Mucosa of stomach (tissue), 1 donor: ENCODE results near the gene SLC35G2.
A peak's percentile ranks its signal among the peaks of the same experiment; 100 is the strongest.
"Not testable (repeated sequence)": the region's sequence is repeated elsewhere in the genome, so short reads cannot be mapped to it uniquely, and the experiment has no call there.

Source experiments
- H3K27me3 ChIP-seq: one replicate; pipeline ENCODE4 v1.7.0; 2013; ENCODE audit warnings: mild to moderate bottlenecking, low read length; ENCODE audit not compliant: control insufficient read depth, insufficient read depth
- H3K36me3 ChIP-seq: one replicate; pipeline ENCODE4 v1.7.0; 2013; ENCODE audit warnings: low read length; ENCODE audit not compliant: control insufficient read depth, insufficient read depth
- H3K4me1 ChIP-seq: one replicate; pipeline ENCODE4 v1.7.0; 2013; ENCODE audit warnings: mild to moderate bottlenecking, low read length; ENCODE audit not compliant: control insufficient read depth, insufficient read depth
- H3K4me3 ChIP-seq: one replicate; pipeline ENCODE4 v1.7.0; 2013; ENCODE audit warnings: low read length
- H3K9ac ChIP-seq: one replicate; pipeline ENCODE4 v1.7.0; 2013; ENCODE audit warnings: mild to moderate bottlenecking, low read length, moderate library complexity
- H3K9me3 ChIP-seq: one replicate; pipeline ENCODE4 v1.7.0; 2013; ENCODE audit warnings: mild to moderate bottlenecking, low read length, moderate library complexity; ENCODE audit not compliant: control insufficient read depth
- donor health status: Pancreatic carcinoma.

Gene SLC35G2

GRCh38 chr3:136818769-136819391, at the start of gene SLC35G2:
TSS of gene SLC35G2 (plus strand) at chr3:136819126. CDS start at chr3:136854461, 35,335 bp downstream.
- Histone ChIP-seq H3K9ac (peak within 1 kb of the TSS; percentile 45), H3K4me3 (peak within 1 kb of the TSS; percentile 56), H3K9me3 (no peaks in the 10 kb centered on the region), H3K27me3 (peaks cover 33% of the 10 kb centered on the region), H3K4me1 (peaks cover 4% of the 10 kb centered on the region), H3K36me3 (no peaks in the 10 kb centered on the region)

GRCh38 chr3:136772709-136773108, 46.2 kb upstream of the SLC35G2 start:
- H3K36me3 ChIP-seq, result no peaks in the 10 kb centered on the region
- H3K4me3 ChIP-seq, result no peak overlapping the region
- H3K9me3 ChIP-seq, result no peaks in the 10 kb centered on the region
- no peaks in the 10 kb centered on the region for H3K4me1 ChIP-seq
- H3K27me3 ChIP-seq, result no peaks in the 10 kb centered on the region
- H3K9ac ChIP-seq, result no peak overlapping the region

- no peak overlapping the region for H3K4me3 ChIP-seq
- no peaks in the 10 kb centered on the region for H3K9me3 ChIP-seq
- H3K9ac ChIP-seq, result no peak overlapping the region
- no peaks in the 10 kb centered on the region for H3K27me3 ChIP-seq
- H3K4me1 ChIP-seq, result no peaks in the 10 kb centered on the region
- H3K36me3 ChIP-seq, result no peaks in the 10 kb centered on the region
Measured at GRCh38 chr3:136778865-136779264, 40.1 kb upstream of the SLC35G2 start.

GRCh38 chr3:136780741-136781140, 38.2 kb upstream of the SLC35G2 start:
- no peaks in the 10 kb centered on the region for H3K27me3 ChIP-seq
- H3K4me3 ChIP-seq, result no peak overlapping the region
- no peaks in the 10 kb centered on the region for H3K36me3 ChIP-seq
- no peaks in the 10 kb centered on the region for H3K4me1 ChIP-seq
- no peaks in the 10 kb centered on the region for H3K9me3 ChIP-seq
- H3K9ac ChIP-seq, result no peak overlapping the region

- Histone ChIP-seq H3K27me3 (no peaks in the 10 kb centered on the region), H3K9me3 (no peaks in the 10 kb centered on the region), H3K9ac (no peak overlapping the region), H3K36me3 (no peaks in the 10 kb centered on the region), H3K4me1 (no peaks in the 10 kb centered on the region), H3K4me3 (no peak overlapping the region)
Measured at GRCh38 chr3:136783708-136784191, 35.2 kb upstream of the SLC35G2 start.

GRCh38 chr3:136787349-136787748, 31.6 kb upstream of the SLC35G2 start:
- Histone ChIP-seq H3K9ac (no peak overlapping the region), H3K4me3 (no peak overlapping the region), H3K36me3 (no peaks in the 10 kb centered on the region)

GRCh38 chr3:136788154-136788553, 30.8 kb upstream of the SLC35G2 start:
- Histone ChIP-seq H3K9me3 (no peaks in the 10 kb centered on the region), H3K4me1 (no peaks in the 10 kb centered on the region), H3K36me3 (no peaks in the 10 kb centered on the region)

More at GRCh38 chr3:136787349-136787748, 31.6 kb upstream of the SLC35G2 start:
- no peaks in the 10 kb centered on the region for H3K4me1 ChIP-seq
- H3K27me3 ChIP-seq, result no peaks in the 10 kb centered on the region
- no peaks in the 10 kb centered on the region for H3K9me3 ChIP-seq

GRCh38 chr3:136789976-136790375, 28.9 kb upstream of the SLC35G2 start:
- no peak overlapping the region for H3K4me3 ChIP-seq
- no peaks in the 10 kb centered on the region for H3K27me3 ChIP-seq
- H3K9me3 ChIP-seq, result no peaks in the 10 kb centered on the region
- no peaks in the 10 kb centered on the region for H3K36me3 ChIP-seq
- H3K9ac ChIP-seq, result no peak overlapping the region
- no peaks in the 10 kb centered on the region for H3K4me1 ChIP-seq

More at GRCh38 chr3:136788154-136788553, 30.8 kb upstream of the SLC35G2 start:
- no peaks in the 10 kb centered on the region for H3K27me3 ChIP-seq
- H3K9ac ChIP-seq, result no peak overlapping the region
- no peak overlapping the region for H3K4me3 ChIP-seq

- H3K9ac ChIP-seq, result no peak overlapping the region
- no peaks in the 10 kb centered on the region for H3K27me3 ChIP-seq
- H3K9me3 ChIP-seq, result no peaks in the 10 kb centered on the region
- no peaks in the 10 kb centered on the region for H3K4me1 ChIP-seq
- H3K4me3 ChIP-seq, result no peak overlapping the region
- no peaks in the 10 kb centered on the region for H3K36me3 ChIP-seq
Measured at GRCh38 chr3:136790786-136791185, 28.1 kb upstream of the SLC35G2 start.

GRCh38 chr3:136792556-136793330, 26.2 kb upstream of the SLC35G2 start:
- no peak overlapping the region for H3K9ac ChIP-seq
- H3K36me3 ChIP-seq, result no peaks in the 10 kb centered on the region
- H3K4me1 ChIP-seq, result no peaks in the 10 kb centered on the region
- H3K9me3 ChIP-seq, result no peaks in the 10 kb centered on the region
- no peak overlapping the region for H3K4me3 ChIP-seq
- no peaks in the 10 kb centered on the region for H3K27me3 ChIP-seq

- H3K9ac ChIP-seq, H3K4me1 ChIP-seq, H3K4me3 ChIP-seq, H3K9me3 ChIP-seq, H3K36me3 ChIP-seq, H3K27me3 ChIP-seq: not testable (repeated sequence)
Measured at GRCh38 chr3:136801146-136801545, 17.8 kb upstream of the SLC35G2 start.

- Histone ChIP-seq H3K36me3 (no peaks in the 10 kb centered on the region), H3K9me3 (no peaks in the 10 kb centered on the region), H3K4me1 (no peaks in the 10 kb centered on the region), H3K27me3 (no peaks in the 10 kb centered on the region), H3K9ac (no peak overlapping the region), H3K4me3 (no peak overlapping the region)
Measured at GRCh38 chr3:136802481-136802996, 16.4 kb upstream of the SLC35G2 start.
